Mesodermal cell (in vitro differentiated cells): ENCODE results near the gene HDGF.

Source experiments
- H3K27ac ChIP-seq: 2 replicates; pipeline ENCODE4 v1.7.0; 2013; ENCODE audit warnings: mild to moderate bottlenecking, low read depth, low read length, moderate library complexity; ENCODE audit not compliant: severe bottlenecking
- H3K36me3 ChIP-seq: 2 replicates; pipeline ENCODE4 v1.7.1; 2013; ENCODE audit warnings: mild to moderate bottlenecking, low read length, moderate library complexity; ENCODE audit not compliant: control insufficient read depth, insufficient read depth
- H3K4me1 ChIP-seq: one replicate; pipeline ENCODE4 v1.7.1; 2013; ENCODE audit warnings: mild to moderate bottlenecking, low read length; ENCODE audit not compliant: insufficient read depth, control insufficient read depth, poor library complexity, severe bottlenecking
- H3K4me3 ChIP-seq: 2 replicates; pipeline ENCODE4 v1.7.0; 2013; ENCODE audit warnings: low read length, control low read depth, mild to moderate bottlenecking; ENCODE audit not compliant: insufficient read depth, poor library complexity, severe bottlenecking; ENCODE audit errors: extremely low read depth
- H3K9me3 ChIP-seq: 2 replicates; pipeline ENCODE4 v1.7.1; 2013; ENCODE audit warnings: mild to moderate bottlenecking, low read length, moderate library complexity; ENCODE audit not compliant: control insufficient read depth
- WGBS, 2 experiments: methylation state at CpG; one replicate each; pipeline ENCODE4 v1.1.5; 2013; ENCODE audit warnings: missing lambda C conversion rate in 2 of 2; ENCODE audit not compliant: insufficient coverage in 2 of 2; 5-methylcytosine and 5-hydroxymethylcytosine counted together

The HDGF gene

DNA sequence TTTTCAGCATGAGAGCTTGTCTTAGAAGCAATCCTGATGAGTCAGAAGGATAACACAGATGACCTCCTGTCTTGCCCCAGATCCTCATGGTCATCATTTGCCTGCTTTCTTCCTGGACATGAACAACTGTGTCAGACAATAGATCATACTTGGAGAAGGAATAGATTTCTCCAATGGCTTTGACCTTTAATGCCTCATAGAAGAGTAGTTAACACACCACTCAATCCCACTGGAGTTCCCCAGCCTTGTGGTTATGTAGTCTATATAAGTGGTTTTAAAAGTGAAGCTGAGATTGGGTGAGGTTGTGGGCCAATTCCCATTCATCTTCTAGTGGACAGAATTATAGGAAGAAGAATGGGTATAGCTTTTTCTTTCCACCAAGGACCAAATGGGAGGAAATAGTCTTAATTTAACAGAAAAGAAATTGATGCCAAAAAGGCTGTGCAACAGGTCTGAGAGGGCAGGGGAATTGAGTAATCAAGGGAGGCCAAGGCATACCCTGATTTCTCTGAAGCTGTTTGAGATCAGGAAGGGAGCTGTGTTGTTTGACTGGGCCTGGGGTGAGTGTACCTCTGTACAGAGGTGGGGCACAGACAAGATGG is 30.2 kb upstream of the HDGF start:
- no peaks in the 10 kb centered on the region for H3K9me3 ChIP-seq
- H3K4me3 ChIP-seq, result no peak overlapping the region
- H3K27ac ChIP-seq, result no peak overlapping the region
- peaks cover 8% of the 10 kb centered on the region for H3K4me1 ChIP-seq
- H3K36me3 ChIP-seq, result peaks cover 65% of the 10 kb centered on the region

DNA sequence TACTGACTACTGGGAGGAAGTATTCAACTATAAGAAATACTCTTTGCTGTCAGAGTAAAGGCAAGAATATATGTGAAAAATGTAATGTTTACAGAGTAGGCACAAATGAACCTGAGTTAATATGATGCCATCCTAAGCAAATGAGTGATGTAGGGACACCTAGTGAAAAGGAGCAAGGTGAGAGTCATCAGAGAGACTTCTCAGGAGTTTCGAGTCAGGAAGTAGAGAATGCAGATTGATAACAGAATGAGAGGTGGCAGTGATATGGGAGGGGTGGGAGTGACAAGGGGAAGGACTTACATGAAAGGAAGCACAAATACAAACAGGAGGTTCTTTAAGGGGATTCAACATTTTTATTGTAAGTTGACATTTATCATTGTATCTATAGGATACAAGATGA is 26.1 kb upstream of the HDGF start:
- no peaks in the 10 kb centered on the region for H3K9me3 ChIP-seq
- no peak overlapping the region for H3K27ac ChIP-seq
- no peak overlapping the region for H3K4me3 ChIP-seq
- peaks cover 40% of the 10 kb centered on the region for H3K36me3 ChIP-seq
- WGBS, 2 experiments, result 80 to 86% methylated on average over 1 of the region's 1 CpG
- peaks cover 18% of the 10 kb centered on the region for H3K4me1 ChIP-seq

DNA sequence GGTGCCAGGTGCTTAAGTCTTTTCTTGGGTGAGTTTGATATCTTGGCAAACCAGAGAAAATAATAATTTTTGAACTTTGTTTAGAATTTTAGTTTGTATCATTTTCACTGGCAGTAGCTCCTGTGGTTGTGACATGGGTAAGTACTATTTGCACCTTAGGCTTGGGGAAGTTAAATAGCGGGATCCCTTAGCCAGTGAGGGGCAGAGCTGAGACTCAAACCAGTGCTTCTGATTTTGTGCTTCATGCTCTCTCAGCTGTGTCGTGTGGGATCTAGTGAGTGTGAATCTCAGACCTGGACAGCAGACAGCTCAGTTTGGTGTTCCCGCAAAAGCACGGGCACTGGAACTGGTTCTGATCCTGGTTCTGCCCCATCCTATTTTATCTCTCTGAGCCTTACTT is 25.5 kb upstream of the HDGF start:
- peak overlapping the region; percentile 23 for H3K27ac ChIP-seq
- 70 to 78% methylated on average over 1 of the region's 4 CpGs for WGBS, 2 experiments
- H3K36me3 ChIP-seq, result peaks cover 33% of the 10 kb centered on the region

GRCh38 chr1:156775799-156776198 is 24.3 kb upstream of the HDGF start:
- Histone ChIP-seq H3K4me1 (peaks cover 24% of the 10 kb centered on the region), H3K27ac (no peak overlapping the region), H3K4me3 (no peak overlapping the region), H3K9me3 (no peaks in the 10 kb centered on the region), H3K36me3 (peaks cover 32% of the 10 kb centered on the region)
- 92 to 100% methylated on average over 2 to 4 of the region's 5 CpGs for WGBS, 2 experiments

More for the DNA sequence above, 25.5 kb upstream of the HDGF start:
- Histone ChIP-seq H3K4me1 (peaks cover 23% of the 10 kb centered on the region), H3K4me3 (no peak overlapping the region), H3K9me3 (no peaks in the 10 kb centered on the region)

- no peak overlapping the region for H3K4me3 ChIP-seq
- peaks cover 46% of the 10 kb centered on the region for H3K36me3 ChIP-seq
- no peaks in the 10 kb centered on the region for H3K9me3 ChIP-seq
- 93 to 100% methylated on average over 3 of the region's 3 CpGs for WGBS, 2 experiments
- H3K4me1 ChIP-seq, result peaks cover 22% of the 10 kb centered on the region
- peak overlapping the region; percentile 88 for H3K27ac ChIP-seq
Observed at GRCh38 chr1:156773607-156774006, 22.1 kb upstream of the HDGF start.

GRCh38 chr1:156772728-156773497 is 21.4 kb upstream of the HDGF start:
- Histone ChIP-seq H3K4me1 (peaks cover 22% of the 10 kb centered on the region), H3K9me3 (no peaks in the 10 kb centered on the region), H3K36me3 (peaks cover 46% of the 10 kb centered on the region), H3K4me3 (no peak overlapping the region), H3K27ac (peak overlapping the region; percentile 88)
- 59 to 70% methylated on average over 8 to 9 of the region's 9 CpGs for WGBS, 2 experiments

- H3K4me3 ChIP-seq, result no peak overlapping the region
- H3K27ac ChIP-seq, result peak overlapping the region; percentile 88
- H3K36me3 ChIP-seq, result peaks cover 40% of the 10 kb centered on the region
- peaks cover 22% of the 10 kb centered on the region for H3K4me1 ChIP-seq
- WGBS, 2 experiments, result no CpG with 5 or more reads among the region's 3 CpGs
- H3K9me3 ChIP-seq, result no peaks in the 10 kb centered on the region
Observed at GRCh38 chr1:156772222-156772621, 20.7 kb upstream of the HDGF start.

GRCh38 chr1:156768610-156769295 is 17.3 kb upstream of the HDGF start:
- peak overlapping the region; percentile 88 for H3K4me3 ChIP-seq
- no peak overlapping the region for H3K27ac ChIP-seq
- H3K9me3 ChIP-seq, result no peaks in the 10 kb centered on the region
- 41 to 45% methylated on average over 6 of the region's 8 CpGs for WGBS, 2 experiments
- peaks cover 30% of the 10 kb centered on the region for H3K36me3 ChIP-seq
- peaks cover 28% of the 10 kb centered on the region for H3K4me1 ChIP-seq

DNA sequence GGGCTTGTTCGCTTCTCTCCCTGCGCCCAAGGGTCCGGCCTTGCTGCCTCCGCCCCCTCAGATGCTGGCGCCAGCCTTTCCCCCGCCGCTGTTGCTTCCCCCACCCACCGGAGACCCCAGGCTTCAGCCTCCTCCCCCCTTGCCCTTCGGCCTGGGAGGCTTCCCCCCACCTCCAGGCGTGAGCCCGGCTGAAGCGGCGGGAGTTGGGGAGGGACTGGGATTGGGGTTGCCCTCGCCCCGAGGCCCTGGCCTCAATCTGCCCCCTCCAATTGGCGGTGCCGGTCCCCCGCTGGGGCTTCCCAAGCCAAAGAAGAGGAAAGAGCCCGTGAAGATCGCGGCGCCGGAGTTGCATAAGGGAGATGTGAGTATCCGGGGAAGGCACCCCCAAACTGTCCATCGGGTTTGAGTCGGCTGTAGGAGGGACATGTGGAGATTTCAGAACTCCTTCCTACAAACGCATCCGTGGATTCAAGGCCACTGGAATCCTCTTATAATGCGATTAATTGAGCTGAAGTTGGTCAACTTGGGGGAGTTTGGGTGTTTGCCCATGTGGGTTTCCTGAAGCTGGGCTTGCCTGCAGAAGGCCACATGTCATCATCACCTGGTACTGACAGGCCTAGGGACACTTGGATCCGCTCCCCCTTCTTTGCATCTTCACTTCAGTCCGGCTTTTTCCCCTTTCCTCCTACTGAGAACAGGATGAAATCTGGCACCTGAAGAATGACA is 16.6 kb upstream of the HDGF start:
- H3K9me3 ChIP-seq, result no peaks in the 10 kb centered on the region
- H3K4me3 ChIP-seq, result peak overlapping the region; percentile 88
- H3K4me1 ChIP-seq, result peaks cover 23% of the 10 kb centered on the region
- whole genome bisulfite sequencing, 2 experiments, result 0 to 1% methylated on average over 16 to 20 of the region's 31 CpGs
- H3K36me3 ChIP-seq, result peaks cover 26% of the 10 kb centered on the region
- H3K27ac ChIP-seq, result peak overlapping the region; percentile 67

GRCh38 chr1:156767101-156767878 is 15.8 kb upstream of the HDGF start, which contains the start of gene PRCC:
Gene PRCC (plus strand): TSS chr1:156767535. CDS start chr1:156767772, 237 bp downstream.
- Histone ChIP-seq H3K27ac (peak within 1 kb of the TSS; percentile 67), H3K36me3 (peaks cover 26% of the 10 kb centered on the region), H3K4me1 (peaks cover 16% of the 10 kb centered on the region), H3K9me3 (no peaks in the 10 kb centered on the region), H3K4me3 (peak within 1 kb of the TSS; percentile 88)
- 0 to 1% methylated on average over 39 to 44 of the region's 50 CpGs for WGBS, 2 experiments
